H9 (cell line): Measurements from ENCODE around the gene CHD6. TPM values are rescaled to one million over a fixed set of nuclear protein-coding genes. Genes with fewer than 3 reads are reported as not detected.

Experiments
- DNase-seq: peaks from one replicate; pipeline ENCODE4 v3.0.0-alpha.2; 2017
- H2AFZ ChIP-seq: one replicate; pipeline ENCODE4 v1.6.1; 2013; ENCODE audit warnings: mild to moderate bottlenecking, low read length, control low read depth, moderate library complexity
- H2AK5ac ChIP-seq: 2 replicates; pipeline ENCODE4 v1.6.1; 2013; ENCODE audit warnings: low read length, control low read depth, mixed read lengths; ENCODE audit not compliant: insufficient read length
- H2BK120ac ChIP-seq: one replicate; pipeline ENCODE4 v1.6.1; 2013; ENCODE audit warnings: low read depth, mild to moderate bottlenecking, low read length, control low read depth, inconsistent platforms; ENCODE audit not compliant: poor library complexity, severe bottlenecking
- H2BK12ac ChIP-seq: 2 replicates; pipeline ENCODE4 v1.6.1; 2013; ENCODE audit warnings: low read length, control low read depth, mixed read lengths, low read depth; ENCODE audit not compliant: insufficient read length
- H2BK15ac ChIP-seq: 2 replicates; pipeline ENCODE4 v1.6.1; 2013; ENCODE audit warnings: low read depth, low read length, control low read depth
- H2BK20ac ChIP-seq: one replicate; pipeline ENCODE4 v1.6.1; 2013; ENCODE audit warnings: low read depth, mild to moderate bottlenecking, low read length, control low read depth, inconsistent platforms; ENCODE audit not compliant: poor library complexity, severe bottlenecking
- H2BK5ac ChIP-seq: 2 replicates; pipeline ENCODE4 v1.6.1; 2013; ENCODE audit warnings: low read length, control low read depth, mixed read lengths; ENCODE audit not compliant: insufficient read length
- H3K14ac ChIP-seq: 2 replicates; pipeline ENCODE4 v1.6.1; 2013; ENCODE audit warnings: low read length, control low read depth; ENCODE audit not compliant: insufficient read depth
- H3K18ac ChIP-seq: 2 replicates; pipeline ENCODE4 v1.6.1; 2013; ENCODE audit warnings: low read depth, mild to moderate bottlenecking, mixed read lengths, low read length, control low read depth; ENCODE audit not compliant: insufficient read length
- H3K23ac ChIP-seq: 2 replicates; pipeline ENCODE4 v1.6.1; 2013; ENCODE audit warnings: low read length, control low read depth, mixed read lengths, low read depth; ENCODE audit not compliant: insufficient read length
- H3K23me2 ChIP-seq: 2 replicates; pipeline ENCODE4 v1.6.1; 2013; ENCODE audit warnings: low read depth, mild to moderate bottlenecking, mixed read lengths, low read length, control low read depth; ENCODE audit not compliant: insufficient read length, poor library complexity, severe bottlenecking
- H3K27ac ChIP-seq: 2 replicates; pipeline ENCODE4 v1.5.1; 2013; ENCODE audit warnings: low read length, control low read depth, mixed read lengths, low read depth; ENCODE audit not compliant: insufficient read length
- H3K27me3 ChIP-seq: 2 replicates; pipeline ENCODE4 v1.6.1; 2013; ENCODE audit warnings: low read length, control low read depth, inconsistent platforms; ENCODE audit not compliant: insufficient read depth
- H3K4ac ChIP-seq: 2 replicates; pipeline ENCODE4 v1.6.1; 2013; ENCODE audit warnings: low read depth, mild to moderate bottlenecking, control low read depth, inconsistent platforms, low read length, moderate library complexity
- H3K4me1 ChIP-seq: 2 replicates; pipeline ENCODE4 v1.6.1; 2013; ENCODE audit warnings: low read length, control low read depth, inconsistent platforms; ENCODE audit not compliant: insufficient read depth
- H3K4me2 ChIP-seq: 2 replicates; pipeline ENCODE4 v1.6.1; 2013; ENCODE audit warnings: low read length, control low read depth, mixed read lengths; ENCODE audit not compliant: insufficient read length, insufficient read depth
- H3K56ac ChIP-seq: 2 replicates; pipeline ENCODE4 v1.6.1; 2013; ENCODE audit warnings: low read depth, mild to moderate bottlenecking, mixed read lengths, low read length, control low read depth; ENCODE audit not compliant: insufficient read length
- H3K79me1 ChIP-seq: 2 replicates; pipeline ENCODE4 v1.6.1; 2013; ENCODE audit warnings: low read depth, mild to moderate bottlenecking, moderate library complexity, low read length, control low read depth, inconsistent platforms; ENCODE audit not compliant: insufficient read depth, poor library complexity, severe bottlenecking
- H3K79me2 ChIP-seq: 2 replicates; pipeline ENCODE4 v1.6.1; 2013; ENCODE audit warnings: low read length, control low read depth, inconsistent platforms; ENCODE audit not compliant: insufficient read depth
- H3K9ac ChIP-seq: 2 replicates; pipeline ENCODE4 v1.6.1; 2013; ENCODE audit warnings: low read length, control low read depth, mixed read lengths; ENCODE audit not compliant: insufficient read length; ENCODE audit errors: extremely low read depth
- H3K9me3 ChIP-seq: one replicate; pipeline ENCODE4 v1.6.1; 2013; ENCODE audit warnings: low read depth, low read length, inconsistent platforms; ENCODE audit not compliant: control insufficient read depth
- H3T11ph ChIP-seq: one replicate; pipeline ENCODE4 v1.6.1; 2013; ENCODE audit warnings: mild to moderate bottlenecking, low read length, control low read depth, inconsistent platforms
- H4K20me1 ChIP-seq: one replicate; pipeline ENCODE4 v1.6.1; 2013; ENCODE audit not compliant: control insufficient read depth, insufficient read length, insufficient read depth
- H4K5ac ChIP-seq: 2 replicates; pipeline ENCODE4 v1.6.1; 2013; ENCODE audit warnings: low read depth, mild to moderate bottlenecking, mixed read lengths, low read length, control low read depth; ENCODE audit not compliant: insufficient read length
- H4K8ac ChIP-seq: replicated peaks from 2 replicates; pipeline ENCODE4 v1.6.1; 2013; ENCODE audit warnings: low read length, control low read depth, mixed read lengths, low read depth; ENCODE audit not compliant: insufficient read length
- H4K91ac ChIP-seq: 2 replicates; pipeline ENCODE4 v1.6.1; 2013; ENCODE audit warnings: low read depth, mild to moderate bottlenecking, moderate library complexity, mixed read lengths, low read length, control low read depth; ENCODE audit not compliant: insufficient read length
- H3K27ac Mint-ChIP-seq, 3 experiments: 2 replicates in 2 of 3; 3 replicates in 1 of 3; pipeline ENCODE4 v1.8.0; 2020 to 2021; ENCODE audit warnings: mixed read lengths in 3 of 3, mild to moderate bottlenecking in 1 of 3, moderate library complexity in 1 of 3
- H3K27me3 Mint-ChIP-seq: 2 replicates; pipeline ENCODE4 v1.8.0; 2021; ENCODE audit warnings: low read depth, mild to moderate bottlenecking, moderate library complexity, mixed read lengths
- H3K36me3 Mint-ChIP-seq, 3 experiments: 2 replicates in 2 of 3; 3 replicates in 1 of 3; pipeline ENCODE4 v1.8.0; 2020 to 2021; ENCODE audit warnings: low read depth in 3 of 3, mixed read lengths in 3 of 3; ENCODE audit not compliant: insufficient read depth in 1 of 3
- H3K4me1 Mint-ChIP-seq, 2 experiments: 2 replicates each; pipeline ENCODE4 v1.8.0; 2020; ENCODE audit warnings: mixed read lengths in 2 of 2
- H3K4me3 Mint-ChIP-seq, 2 experiments: 2 replicates in 1 of 2; 3 replicates in 1 of 2; pipeline ENCODE4 v1.8.0; 2020 to 2021; ENCODE audit warnings: mild to moderate bottlenecking in 2 of 2, mixed read lengths in 2 of 2, moderate library complexity in 1 of 2
- H3K9me3 Mint-ChIP-seq, 2 experiments: 2 replicates in 1 of 2; 3 replicates in 1 of 2; pipeline ENCODE4 v1.8.0; 2020; ENCODE audit warnings: mild to moderate bottlenecking in 2 of 2, mixed read lengths in 2 of 2, moderate library complexity in 1 of 2
- CTCF ChIP-seq: fragments of 200-600 bp; sonication (generic); conservative IDR thresholded peaks from 3 replicates; pipeline ENCODE4 v1.8.0; 2021; ENCODE audit warnings: antibody characterized with exemption, mild to moderate bottlenecking
- WGBS: extraction: QIAGEN DNeasy Blood & Tissue Kit; methylation state at CpG from one replicate; pipeline ENCODE4 v1.1.7; 2013; ENCODE audit warnings: missing lambda C conversion rate, low lambda C conversion rate, mixed read lengths; ENCODE audit not compliant: insufficient read length; ENCODE audit errors: extremely low coverage; 5-methylcytosine and 5-hydroxymethylcytosine counted together
- total RNA-seq: library from RNA; stranded (reverse); gene quantifications from 2 replicates; pipeline ENCODE4 v1.2.1, GENCODE V29; 2021

Gene CHD6
- total RNA-seq, 1 experiment from 2014 or later, result 51.5 TPM

- Mint-ChIP-seq H3K27ac (no peak overlapping the region), H3K4me3 (no peak overlapping the region), H3K4me1 (peaks cover 10 to 11% of the 10 kb centered on the region in 2 experiments), H3K27me3 (peaks cover 43% of the 10 kb centered on the region), H3K36me3 (peaks cover 0 to 3% (median 0%) of the 10 kb centered on the region in 3 experiments; a peak in 2 of 7 replicates), H3K9me3 (no peaks in the 10 kb centered on the region; a peak in 1 of 5 replicates)
- no peak overlapping the region for H2AK5ac ChIP-seq
- H3K56ac ChIP-seq, result no peak overlapping the region
- H3K14ac ChIP-seq, result no peak overlapping the region
- no peak overlapping the region for H3T11ph ChIP-seq
- H4K91ac ChIP-seq, result no peak overlapping the region
- no peak overlapping the region for H2BK15ac ChIP-seq
- no peak overlapping the region for H3K27ac ChIP-seq
- no peak for DNase-seq
- no peak overlapping the region for H3K4me2 ChIP-seq
- H3K9ac ChIP-seq, result no peak overlapping the region
- no peak overlapping the region for H3K4ac ChIP-seq
- H3K18ac ChIP-seq, result no peak overlapping the region
- no peak overlapping the region for H2BK20ac ChIP-seq
- peaks cover 19% of the 10 kb centered on the region for H3K27me3 ChIP-seq
- no peaks in the 10 kb centered on the region for H3K9me3 ChIP-seq
- H2BK12ac ChIP-seq, result no peak overlapping the region
- H2AFZ ChIP-seq, result no peak overlapping the region
- H4K5ac ChIP-seq, result no peak overlapping the region
- no peak overlapping the region for H2BK5ac ChIP-seq
- H4K8ac ChIP-seq, result no peak overlapping the region
- WGBS, result no CpG with 5 or more reads among the region's 13 CpGs
- no peaks in the 10 kb centered on the region for H3K4me1 ChIP-seq
- no peak for TF ChIP-seq CTCF
- peaks cover 3% of the 10 kb centered on the region for H3K23me2 ChIP-seq
- H3K79me1 ChIP-seq, result no peaks in the 10 kb centered on the region
- no peak overlapping the region for H2BK120ac ChIP-seq
- H4K20me1 ChIP-seq, result no peaks in the 10 kb centered on the region
- no peaks in the 10 kb centered on the region for H3K79me2 ChIP-seq
- H3K23ac ChIP-seq, result no peak overlapping the region
Observed at GRCh38 chr20:41364236-41364855, 253.8 kb downstream of the CHD6 start.
